Measurements from ENCODE around the gene CFAP61.

CFAP61 gene, protein sequence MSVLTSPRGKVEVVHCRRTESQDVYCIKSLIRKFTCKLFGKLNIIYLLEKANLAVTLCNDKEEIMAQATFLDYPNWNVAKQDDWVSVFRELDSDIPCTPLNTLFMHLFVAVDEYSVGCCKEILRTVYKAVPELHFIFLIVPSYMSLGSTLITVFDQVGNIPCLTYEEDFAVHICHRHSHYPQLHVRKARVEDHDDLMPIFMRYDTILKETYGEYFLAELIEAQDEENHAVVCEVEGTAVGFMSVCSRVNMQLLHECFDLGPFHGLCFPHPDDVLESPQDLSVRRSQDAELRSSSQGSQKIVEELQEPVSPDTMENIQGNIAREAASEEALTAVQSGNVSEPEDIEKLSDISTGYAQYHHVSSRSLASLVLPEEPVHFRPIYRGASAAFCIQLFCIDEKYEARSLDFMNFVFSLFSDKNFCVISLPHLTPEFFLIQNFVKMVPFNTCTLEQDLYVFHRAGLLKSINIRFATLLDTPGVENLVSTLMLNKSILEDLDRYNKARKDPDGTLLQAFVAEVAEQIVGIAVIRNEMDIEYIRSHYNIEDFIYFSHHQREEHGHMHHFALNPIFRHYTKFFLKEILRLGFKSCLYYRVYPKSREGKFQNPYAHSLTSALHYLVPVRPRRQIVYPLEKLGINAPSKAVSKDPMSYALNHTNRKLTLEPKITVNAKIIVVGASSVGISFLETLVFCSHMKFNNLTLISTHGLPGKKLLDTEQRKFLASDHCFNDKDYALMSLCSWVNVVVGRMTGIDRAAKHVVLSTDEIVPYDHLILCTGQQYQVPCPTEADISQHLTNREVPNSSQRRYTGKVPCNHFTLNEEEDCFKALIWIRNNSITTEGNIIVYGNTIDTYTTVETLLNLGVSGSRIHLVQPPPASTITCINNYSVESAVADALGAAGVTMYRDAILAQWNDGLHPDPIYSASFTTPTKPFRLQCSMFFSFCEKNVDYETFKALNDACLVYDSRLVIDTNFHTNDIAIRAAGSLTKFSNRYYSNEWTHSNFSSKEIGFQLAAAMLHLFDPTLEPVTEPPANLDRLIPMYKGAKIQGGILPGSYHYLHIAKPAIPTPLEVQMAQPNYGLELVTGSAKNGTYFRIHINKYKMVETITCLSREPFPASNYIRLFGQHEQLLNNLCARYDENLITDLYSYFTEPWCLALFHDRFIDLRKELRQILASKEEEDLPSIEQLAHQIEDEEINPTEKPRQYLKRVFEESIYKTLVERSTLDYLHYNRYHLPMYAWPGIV

DNA sequence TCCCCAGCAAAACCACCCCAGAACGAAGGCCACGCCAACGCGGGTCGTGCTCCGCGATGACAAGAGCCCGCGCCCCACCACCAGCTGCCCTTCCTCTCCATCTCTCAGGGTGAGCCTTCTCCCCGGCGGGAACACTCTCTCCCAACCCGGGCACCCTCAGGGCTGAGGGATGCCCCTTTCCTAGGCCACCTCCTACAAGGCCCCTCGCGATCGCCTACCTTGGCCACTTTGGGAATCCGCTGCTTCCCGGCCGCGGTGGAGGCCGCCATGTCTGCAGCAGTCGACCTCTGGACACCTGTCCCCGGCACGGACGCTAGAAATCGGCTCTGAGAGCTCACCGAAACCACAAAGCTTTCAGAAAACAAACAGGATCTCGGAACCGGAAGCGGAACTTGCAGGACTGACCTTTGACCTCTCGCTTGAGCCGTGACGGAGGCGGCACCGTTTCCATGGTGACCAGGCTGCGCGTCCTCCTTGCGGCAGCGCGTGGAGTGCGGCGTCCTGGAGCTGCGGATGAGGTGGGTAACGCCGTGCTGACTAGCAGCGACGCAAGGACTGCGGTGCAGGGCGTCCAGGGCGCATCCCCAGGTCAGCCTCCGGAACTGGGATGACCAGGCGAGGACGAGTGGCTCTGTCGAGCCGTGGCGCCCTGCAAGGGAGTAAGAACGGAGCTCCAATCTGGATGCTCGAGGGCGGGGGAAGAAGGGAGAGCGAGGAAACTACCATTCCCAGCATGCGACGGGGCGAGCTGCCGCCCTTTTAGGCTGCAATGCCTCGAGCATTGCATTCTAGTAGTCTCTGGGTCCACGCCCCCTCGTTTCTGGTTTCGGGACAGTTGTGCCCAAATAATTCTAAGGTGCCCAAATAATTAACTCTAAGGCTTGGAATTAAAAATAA, at the start of gene CFAP61, which contains the start of gene CRNKL1:
TSS of gene CFAP61 (plus strand) at position 459 of the 897 bp plus-strand sequence. CDS start 4,122 bp downstream, outside the sequence.
TSS of gene CRNKL1 (minus strand) at position 393 of the 897 bp plus-strand sequence. CDS start at position 269, 124 bp downstream.
- in situ Hi-C loops (cut with HindIII; ENCODE audit: low sequenced_read_pairs) = no loop called here

DNA sequence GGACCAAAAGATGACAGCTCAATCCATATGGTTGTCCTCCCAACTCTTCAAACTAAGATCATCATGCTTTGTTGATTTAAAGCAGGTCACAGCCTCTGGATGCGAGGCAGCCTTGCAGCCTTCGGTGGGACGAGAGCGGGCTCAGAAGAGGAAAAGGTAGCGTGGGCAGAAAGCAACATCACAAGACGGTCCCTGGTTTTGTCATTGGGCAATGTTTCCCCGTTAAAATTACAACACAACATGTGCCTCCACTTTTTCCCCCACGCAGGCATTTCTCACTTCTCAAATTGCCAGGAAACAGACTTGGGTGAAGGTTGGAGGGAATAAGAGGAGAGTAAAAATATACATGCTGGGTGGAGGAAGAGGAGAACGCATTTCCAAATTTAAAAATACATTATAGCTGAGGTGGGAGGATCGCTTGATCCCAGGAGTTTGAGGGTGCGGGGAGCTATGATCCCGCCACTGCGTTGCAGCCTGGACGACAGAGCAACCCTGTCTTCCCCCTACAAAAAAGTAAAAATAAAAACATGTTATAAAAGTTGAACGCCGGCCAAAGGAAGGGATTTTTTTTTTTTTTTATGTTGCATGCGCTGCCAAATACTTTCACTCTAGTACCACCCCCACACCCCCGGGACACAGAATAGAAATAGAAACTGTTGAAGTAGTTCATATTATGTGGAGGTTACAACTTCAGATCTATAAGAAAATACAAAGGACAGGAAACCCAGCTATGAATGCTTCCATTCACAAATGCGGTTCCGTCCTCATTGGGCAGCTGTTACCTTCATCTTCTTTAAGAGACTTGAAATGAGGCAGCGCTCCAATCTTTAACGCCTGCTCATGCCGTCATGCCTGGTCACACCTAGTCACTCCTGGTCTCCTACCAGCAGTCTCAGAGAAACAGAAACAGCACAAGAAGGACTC, 49.0 kb upstream of the CFAP61 start:
- in situ Hi-C loops (cut with HindIII; ENCODE audit: low sequenced_read_pairs) = loop anchor here (10.0 kb wide), 1 partner anchor 208 kb away; no protein-coding TSS in a partner anchor

DNA sequence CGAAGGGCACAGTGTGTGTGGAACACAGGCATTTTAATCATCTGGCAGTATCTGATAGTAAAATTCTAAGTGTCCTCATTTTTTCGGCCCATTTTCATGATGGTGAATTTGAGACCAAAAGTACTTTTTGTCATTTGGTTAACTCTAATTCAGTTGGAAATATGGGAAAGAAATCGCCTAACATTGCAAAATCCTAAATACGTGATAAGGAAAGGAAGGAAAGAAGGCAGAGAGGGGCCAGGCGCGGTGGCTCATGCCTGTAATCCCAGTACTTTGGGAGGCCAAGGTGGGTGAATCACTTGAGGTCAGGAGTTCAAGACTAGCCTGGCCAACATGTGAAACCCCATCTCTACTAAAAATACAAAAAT, 48.4 kb upstream of the CFAP61 start:
- in situ Hi-C loops (cut with HindIII; ENCODE audit: low sequenced_read_pairs) = loop anchor here (10.0 kb wide), 1 partner anchor 209 kb away; no protein-coding TSS in a partner anchor

DNA sequence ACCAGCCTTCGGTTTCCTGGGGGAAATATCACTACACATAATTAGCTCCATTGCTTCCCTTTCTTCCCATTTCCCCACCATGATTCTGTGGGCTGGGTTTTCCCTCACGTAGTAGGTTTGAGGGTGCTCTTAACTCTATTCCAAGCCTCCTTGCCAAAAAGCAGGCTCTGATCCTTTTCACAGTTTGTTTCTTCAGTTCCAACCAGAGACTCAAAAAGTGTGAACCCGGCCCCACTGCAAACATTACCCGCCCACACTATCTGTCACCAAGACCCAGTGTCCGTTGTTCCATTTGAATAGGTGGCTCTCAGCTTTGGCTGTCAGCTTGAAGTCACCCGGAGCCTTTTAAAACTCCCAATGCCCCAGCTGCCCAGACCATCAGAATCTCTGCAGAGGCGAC, 47.0 kb upstream of the CFAP61 start:
- in situ Hi-C loops (cut with HindIII; ENCODE audit: low sequenced_read_pairs) = loop anchor here (10.0 kb wide), 1 partner anchor 211 kb away; no protein-coding TSS in a partner anchor

DNA sequence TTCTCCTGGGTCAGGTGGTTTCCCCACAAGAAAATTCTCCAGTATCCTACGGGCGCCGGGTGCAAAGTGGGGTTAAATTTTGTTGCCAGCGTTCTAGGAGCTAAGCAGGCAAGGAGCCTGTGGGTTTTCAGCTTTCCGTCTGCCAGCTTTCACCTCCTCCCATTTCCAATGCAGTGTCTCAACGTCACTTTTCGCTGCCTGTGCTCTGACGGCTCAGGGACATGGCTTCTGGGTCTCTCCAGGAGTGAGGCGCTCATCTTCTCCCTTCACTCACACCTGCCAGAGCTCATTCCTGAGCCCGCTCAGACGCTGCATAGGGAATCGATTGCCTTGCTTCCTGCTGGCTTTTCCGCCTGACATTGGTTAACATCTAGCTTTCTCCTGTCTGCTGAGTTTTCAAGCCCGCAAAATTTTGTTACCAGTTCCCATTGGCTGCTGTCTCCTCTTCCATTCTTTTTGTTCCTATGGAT, 42.5 kb upstream of the CFAP61 start:
- in situ Hi-C loops (cut with HindIII; ENCODE audit: low sequenced_read_pairs) = loop anchor here (10.0 kb wide), 1 partner anchor 215 kb away; no protein-coding TSS in a partner anchor

DNA sequence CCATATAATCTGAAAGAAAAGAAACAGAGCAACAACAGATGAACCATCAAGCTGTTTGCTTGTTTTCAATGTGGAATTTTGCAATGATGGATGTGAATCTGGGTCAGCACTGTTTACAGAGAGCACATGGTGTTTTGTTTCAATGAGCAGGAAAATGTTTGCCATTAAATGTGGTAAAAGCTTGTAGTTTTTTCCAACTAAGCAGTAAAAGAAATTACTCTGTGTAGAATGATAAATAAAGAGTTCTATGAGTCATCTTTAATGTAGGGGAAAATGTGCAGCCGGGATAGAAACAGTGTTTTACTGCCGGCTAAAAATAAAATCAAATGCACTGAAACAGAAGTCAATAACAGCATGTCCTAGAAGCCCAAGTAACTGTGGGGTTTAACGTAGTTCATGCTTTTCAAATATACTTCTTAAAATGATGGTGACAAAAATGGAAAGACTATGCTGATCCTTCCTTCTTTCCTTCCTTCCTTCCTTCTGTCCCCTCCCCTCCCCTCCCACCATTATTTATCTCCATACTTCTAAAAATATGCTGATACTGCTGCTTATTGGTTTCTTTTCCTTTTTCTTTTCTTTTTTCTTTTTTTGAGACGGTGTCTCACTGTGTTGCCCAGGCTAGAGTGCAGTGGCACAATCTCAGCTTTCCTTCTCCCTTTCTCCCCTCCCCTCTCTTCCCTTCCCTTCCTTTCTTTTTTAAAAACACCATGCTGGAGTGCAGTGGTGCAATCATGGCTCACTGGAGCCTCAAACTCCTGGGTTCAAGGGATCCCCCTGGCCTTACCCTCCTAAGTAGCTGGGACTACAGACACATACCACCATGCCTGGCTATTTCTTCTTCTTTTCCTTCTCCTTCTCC, 41.5 kb upstream of the CFAP61 start:
- in situ Hi-C loops (cut with HindIII; ENCODE audit: low sequenced_read_pairs) = no loop called here

DNA sequence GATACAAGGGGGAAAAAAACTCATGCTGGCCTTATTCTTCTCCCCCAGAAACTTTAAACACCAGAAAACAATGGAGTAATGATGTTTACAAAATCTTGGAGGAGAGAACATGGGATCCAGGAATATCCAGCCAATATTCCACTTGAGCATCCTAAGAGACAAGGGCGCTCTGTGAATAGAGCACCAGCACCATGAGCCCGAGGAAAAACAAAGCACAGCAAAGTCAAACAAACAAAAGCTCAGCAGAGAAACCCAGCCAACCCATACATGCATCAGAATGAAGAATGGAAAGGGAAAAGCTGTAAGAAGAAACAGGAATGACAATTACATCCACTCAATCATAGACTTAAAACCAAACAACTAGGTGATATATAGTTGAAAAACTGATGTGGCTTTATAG, 39.8 kb upstream of the CFAP61 start:
- in situ Hi-C loops (cut with HindIII; ENCODE audit: low sequenced_read_pairs) = no loop called here

DNA sequence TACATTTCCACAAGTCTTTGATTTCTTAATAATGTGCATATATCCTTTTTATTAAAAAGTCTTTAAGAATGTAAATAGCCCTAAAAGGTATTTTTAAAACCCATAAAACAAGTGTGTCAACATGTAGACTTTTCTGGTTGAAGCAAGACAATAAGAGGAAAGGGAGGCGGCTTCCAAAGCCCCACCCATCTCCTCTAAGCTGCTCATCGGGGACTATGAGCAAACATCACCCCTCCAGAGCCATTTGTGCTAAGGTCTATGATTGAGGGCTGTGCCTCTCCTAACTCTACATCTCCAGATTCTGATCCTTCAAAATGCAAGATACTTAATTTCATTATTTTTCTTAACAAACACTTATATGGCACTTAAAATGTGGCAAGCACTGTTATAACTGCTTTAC, 37.7 kb upstream of the CFAP61 start:
- in situ Hi-C loops (cut with HindIII; ENCODE audit: low sequenced_read_pairs) = no loop called here

DNA sequence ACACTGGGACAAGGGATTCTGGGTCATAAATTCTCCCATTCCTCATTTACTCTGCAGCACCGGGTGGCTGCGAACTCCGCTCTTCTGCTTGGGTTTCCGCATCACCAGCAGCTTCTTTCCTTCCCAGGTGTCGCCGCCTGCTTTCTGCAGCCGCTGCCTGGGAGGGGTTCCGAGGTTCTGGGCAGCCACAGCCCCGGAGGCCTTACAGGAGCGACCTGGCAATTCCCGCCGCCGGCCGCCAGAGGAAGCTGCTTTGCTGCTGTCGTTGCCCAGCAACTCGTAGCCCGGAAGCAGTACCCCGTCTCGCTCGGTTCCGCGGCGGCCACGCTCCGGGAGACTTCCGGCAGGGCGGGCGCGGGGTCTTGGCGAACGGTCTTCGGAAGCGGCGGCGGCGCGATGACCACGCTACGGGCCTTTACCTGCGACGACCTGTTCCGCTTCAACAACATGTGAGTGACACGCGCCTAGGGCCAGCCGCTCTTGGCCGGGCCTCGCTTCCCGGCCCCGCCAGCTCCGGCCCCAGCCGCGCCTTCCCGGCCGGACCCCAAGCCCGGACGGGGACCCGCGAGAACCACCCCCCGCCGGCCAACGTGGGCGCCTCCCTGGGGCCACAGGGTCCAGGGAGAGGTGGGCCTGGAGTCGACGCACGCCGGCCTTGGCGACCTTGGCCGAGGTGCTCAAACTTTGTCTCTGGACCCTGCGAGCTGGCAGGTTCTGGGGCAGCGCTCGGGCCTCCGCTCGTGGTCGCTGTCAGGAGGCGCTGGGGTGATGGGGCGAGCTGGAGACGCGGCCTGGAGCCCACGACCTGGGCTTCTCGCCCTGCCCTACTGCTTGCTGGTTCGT, 35.1 kb upstream of the CFAP61 start, which contains the start of gene NAA20:
TSS of gene NAA20 (plus strand) at position 362 of the 843 bp plus-strand sequence. CDS start at position 397, 35 bp downstream.
- in situ Hi-C loops (cut with HindIII; ENCODE audit: low sequenced_read_pairs) = no loop called here

DNA sequence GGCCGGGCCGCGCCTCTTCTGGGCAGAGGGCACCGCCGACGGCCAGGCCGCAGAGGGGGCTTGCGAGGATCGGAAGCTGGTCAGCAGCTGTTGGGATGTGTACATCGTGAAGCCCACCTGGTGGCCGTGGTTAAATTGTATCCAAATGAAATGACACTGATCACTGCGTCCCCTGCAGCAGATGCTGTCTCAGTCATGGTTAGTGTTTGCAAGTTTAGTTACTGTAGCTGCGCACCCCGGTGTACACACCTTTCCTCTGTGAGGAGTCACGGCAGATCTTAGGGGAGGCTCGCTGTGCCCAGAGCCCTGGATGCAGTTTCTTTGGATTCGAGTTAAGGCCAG, 34.5 kb upstream of the CFAP61 start:
- in situ Hi-C loops (cut with HindIII; ENCODE audit: low sequenced_read_pairs) = no loop called here

DNA sequence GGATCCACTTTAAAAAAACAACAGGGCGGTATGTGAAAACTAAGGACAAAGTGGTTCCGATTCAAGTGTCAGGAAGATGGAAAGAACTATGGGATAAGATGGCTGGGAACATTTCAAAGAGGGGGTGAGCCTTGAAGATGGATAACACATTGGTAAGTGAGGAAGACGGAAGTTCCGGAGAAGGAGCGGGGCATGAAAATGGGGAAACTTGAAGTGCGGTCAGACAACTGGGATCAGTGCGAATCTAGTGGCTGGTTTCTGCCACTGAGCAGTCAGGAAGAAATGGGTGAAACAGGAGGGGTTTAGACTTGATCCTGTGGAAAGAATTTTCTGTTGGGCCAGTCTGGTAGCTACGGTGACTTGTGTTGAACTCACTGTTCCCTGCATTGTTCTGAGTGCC, 34.0 kb upstream of the CFAP61 start:
- in situ Hi-C loops (cut with HindIII; ENCODE audit: low sequenced_read_pairs) = no loop called here

DNA sequence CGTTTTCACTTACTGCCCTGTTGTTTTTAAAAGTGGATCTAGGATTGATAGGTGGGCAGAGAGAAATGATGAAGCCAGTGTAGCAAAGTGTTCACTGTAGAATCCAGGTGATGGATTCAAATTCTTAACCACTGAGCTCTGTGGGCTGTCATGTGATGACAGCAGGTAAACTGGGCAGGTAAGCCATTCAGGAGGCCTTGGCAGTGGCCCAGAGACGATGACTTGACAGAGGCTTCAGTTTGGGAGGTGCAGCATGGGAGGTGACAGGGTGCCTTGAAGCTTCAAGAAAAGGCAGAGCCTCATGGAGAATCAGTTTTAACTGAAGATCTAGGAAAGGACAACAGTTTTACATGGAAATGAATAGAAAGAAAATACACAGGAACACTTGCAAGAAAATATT, 33.2 kb upstream of the CFAP61 start:
- in situ Hi-C loops (cut with HindIII; ENCODE audit: low sequenced_read_pairs) = no loop called here

DNA sequence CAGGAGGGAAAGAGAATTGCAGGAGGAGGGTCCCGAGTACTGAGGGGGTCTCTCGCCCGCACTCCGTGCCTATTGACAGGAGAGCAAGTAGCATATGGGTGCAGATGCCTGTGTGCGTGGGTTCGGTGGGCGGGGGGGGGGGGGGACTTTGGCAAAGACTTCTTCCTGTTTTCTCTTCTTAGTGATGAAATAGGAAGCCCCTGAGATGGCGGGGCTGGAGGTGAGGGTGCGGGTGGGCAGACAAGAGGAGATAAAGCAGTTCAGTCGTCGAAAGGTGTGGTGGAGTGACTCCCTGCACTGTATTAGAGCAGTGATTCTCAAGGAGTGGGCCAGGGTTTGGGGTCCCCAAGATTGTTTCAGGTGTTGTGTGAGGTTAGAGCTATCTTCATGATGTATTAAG, 31.4 kb upstream of the CFAP61 start:
- in situ Hi-C loops (cut with HindIII; ENCODE audit: low sequenced_read_pairs) = no loop called here

DNA sequence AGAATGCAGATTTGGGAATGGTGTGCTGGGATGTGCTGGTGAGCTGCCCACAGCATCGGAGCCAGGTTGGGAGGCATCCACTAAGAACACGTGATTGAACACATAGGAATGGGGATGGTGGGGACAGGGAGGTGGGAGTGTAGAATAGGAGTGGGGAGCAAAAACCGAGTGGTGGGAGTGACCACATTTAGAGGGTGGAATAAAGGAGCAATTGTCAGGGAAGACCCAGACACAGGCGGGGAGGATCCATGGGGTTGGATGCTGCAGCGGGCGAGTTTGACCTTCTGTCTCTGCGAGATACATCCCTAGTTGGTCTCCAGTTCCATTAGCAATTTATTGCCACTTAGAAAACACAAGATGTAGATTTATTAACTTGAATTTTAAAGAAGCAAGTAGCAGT, 30.5 kb upstream of the CFAP61 start:
- in situ Hi-C loops (cut with HindIII; ENCODE audit: low sequenced_read_pairs) = no loop called here

DNA sequence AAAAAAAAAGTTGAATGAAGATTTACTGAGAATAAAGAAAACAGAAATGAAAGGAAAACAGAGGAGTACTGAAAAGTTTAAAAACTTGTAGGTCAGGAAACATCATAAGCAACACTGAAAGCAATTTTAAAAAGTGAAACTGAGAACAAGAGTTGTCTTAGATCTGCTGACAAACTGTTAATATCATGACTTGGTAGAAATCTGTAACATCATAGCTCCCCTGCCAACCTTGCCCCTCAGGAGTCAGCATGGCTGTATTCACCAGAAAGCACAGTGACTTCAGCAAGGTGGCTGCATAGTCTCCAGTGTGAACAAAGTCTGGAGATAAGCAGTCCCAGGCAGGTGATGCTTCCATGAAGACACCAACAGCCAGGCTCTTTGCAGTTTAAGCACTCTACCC, 29.8 kb upstream of the CFAP61 start:
- in situ Hi-C loops (cut with HindIII; ENCODE audit: low sequenced_read_pairs) = no loop called here

DNA sequence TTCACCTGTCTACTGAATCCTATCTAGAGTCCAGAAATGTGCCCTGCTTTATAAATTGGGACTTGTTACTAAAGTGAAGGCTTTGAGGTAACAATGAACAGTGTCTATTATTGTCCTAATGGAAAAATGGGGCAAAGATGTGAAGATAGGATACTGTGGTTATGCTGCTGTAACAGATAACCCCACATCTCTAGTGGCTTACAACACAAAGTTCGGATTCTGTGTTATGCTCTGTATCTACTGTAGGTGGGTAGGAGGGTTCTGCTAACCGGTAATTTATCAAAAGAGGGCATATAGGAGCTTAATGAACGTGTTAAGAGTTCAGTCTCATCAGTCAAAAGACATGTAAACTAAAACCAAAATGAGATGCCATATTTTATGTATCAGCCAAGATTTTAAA, 28.9 kb upstream of the CFAP61 start:
- in situ Hi-C loops (cut with HindIII; ENCODE audit: low sequenced_read_pairs) = no loop called here

DNA sequence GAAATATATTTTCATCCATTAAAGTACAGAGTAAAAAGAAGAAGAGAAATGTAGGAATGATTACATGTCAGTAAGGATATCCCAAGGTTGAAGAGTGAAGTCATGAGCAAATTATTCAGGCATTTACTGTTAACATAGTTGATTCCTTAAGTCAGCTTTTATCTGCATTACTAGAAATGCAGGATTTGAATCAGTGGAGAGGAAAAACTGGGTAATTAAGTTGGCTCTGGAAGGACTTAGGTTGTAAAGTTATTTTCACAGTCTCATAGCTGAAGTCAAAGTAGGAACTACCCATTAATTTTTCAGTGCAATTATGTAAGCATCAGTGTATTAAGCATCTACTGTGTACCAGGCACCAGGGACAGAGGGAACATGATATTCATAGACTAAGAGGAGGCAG, 27.4 kb upstream of the CFAP61 start:
- in situ Hi-C loops (cut with HindIII; ENCODE audit: low sequenced_read_pairs) = no loop called here

Measured in endothelial cell of hepatic sinusoid (primary cell).